ENCODE data around the gene SLC22A23.

The SLC22A23 gene

GRCh38 chr6:3379482-3380060 is 77.3 kb downstream of the SLC22A23 start (continued):
- TF ChIP-seq BCL6B (tag by site-specific recombination; IDR thresholded peaks at IDR 0.05): no peak
- TF ChIP-seq ZNF600 (tag by site-specific recombination; IDR thresholded peaks at IDR 0.05): no peak
- TF ChIP-seq ZNF560 (tag by site-specific recombination; IDR thresholded peaks at IDR 0.05; ENCODE audit: borderline replicate concordance): no peak
- no peak for TF ChIP-seq ZNF391 (tag by site-specific recombination; IDR thresholded peaks at IDR 0.05; ENCODE audit: borderline replicate concordance, low read depth)
- peak; percentile 46; the same call in 1 of the 2 replicates for TF ChIP-seq TRIM28 (IDR thresholded peaks at IDR 0.05; ENCODE audit: borderline replicate concordance, low read length)
- no peak for TF ChIP-seq ZFP3 (tag by site-specific recombination; IDR thresholded peaks at IDR 0.05; ENCODE audit: low read depth)
- no peak for TF ChIP-seq ZNF416 (tag by site-specific recombination; IDR thresholded peaks at IDR 0.05)
- no peak for TF ChIP-seq AEBP2 (tag by site-specific recombination; IDR thresholded peaks at IDR 0.05; ENCODE audit: borderline replicate concordance)
- peak; percentile 21; the same call in 1 of the 2 replicates for TF ChIP-seq ZBTB8A (tag by site-specific recombination; IDR thresholded peaks at IDR 0.05)
- no peak for TF ChIP-seq ZNF548 (tag by site-specific recombination; IDR thresholded peaks at IDR 0.05)
- no peak for TF ChIP-seq ZNF645 (tag by site-specific recombination; IDR thresholded peaks at IDR 0.05)
- no peak for TF ChIP-seq ZBTB1 (tag by site-specific recombination; IDR thresholded peaks at IDR 0.05)
- no peak for TF ChIP-seq ZNF324 (tag by site-specific recombination; IDR thresholded peaks at IDR 0.05)
- no peak for TF ChIP-seq ZNF404 (tag by site-specific recombination; IDR thresholded peaks at IDR 0.05)
- no peak for TF ChIP-seq OVOL3 (tag by site-specific recombination; IDR thresholded peaks at IDR 0.05)
- TF ChIP-seq ZNF768 (tag by site-specific recombination; IDR thresholded peaks at IDR 0.05): no peak
- TF ChIP-seq TCF7L2 (IDR thresholded peaks at IDR 0.05; ENCODE audit: borderline replicate concordance, low read depth, low read length): no peak
- TF ChIP-seq ZNF610 (tag by site-specific recombination; IDR thresholded peaks at IDR 0.05; ENCODE audit: borderline replicate concordance): no peak
- no peak for TF ChIP-seq ZNF449 (tag by site-specific recombination; IDR thresholded peaks at IDR 0.05)
- no peak for TF ChIP-seq ZNF792 (tag by site-specific recombination; IDR thresholded peaks at IDR 0.05)
- TF ChIP-seq ZNF2 (tag by site-specific recombination; IDR thresholded peaks at IDR 0.05): no peak
- TF ChIP-seq ZNF157 (tag by site-specific recombination; IDR thresholded peaks at IDR 0.05): no peak
- TF ChIP-seq YY2 (tag by site-specific recombination; IDR thresholded peaks at IDR 0.05): no peak
- no peak for TF ChIP-seq ZNF133 (tag by site-specific recombination; IDR thresholded peaks at IDR 0.05)
- TF ChIP-seq ZNF530 (tag by site-specific recombination; IDR thresholded peaks at IDR 0.05; ENCODE audit: low read depth): no peak
- no peak for TF ChIP-seq ELK4 (IDR thresholded peaks at IDR 0.05; ENCODE audit: borderline replicate concordance, low read depth, low read length)
- no peak for TF ChIP-seq PRDM2 (tag by site-specific recombination; IDR thresholded peaks at IDR 0.05; ENCODE audit: borderline replicate concordance)
- TF ChIP-seq HOXD13 (CRISPR knock-in tag; IDR thresholded peaks at IDR 0.05; ENCODE audit: borderline replicate concordance): no peak
- TF ChIP-seq ZNF701 (tag by site-specific recombination; IDR thresholded peaks at IDR 0.05): no peak
